Stimulated activated CD8-positive, alpha-beta memory T cell treated with anti-CD3 and anti-CD28 coated beads, Interleukin-15, amount 100 ng/mL, for 1 hour (primary cell): ENCODE measurements around the gene CARS1.

Experiments used
- DNase-seq: peaks from one replicate; pipeline ENCODE4 v3.0.0-alpha.2; 2020; ENCODE audit warnings: low read depth

The CARS1 gene

GRCh38 chr11:2991452-2992233 is 65.6 kb downstream of the CARS1 start:
- no peak for DNase-seq

GRCh38 chr11:2990617-2991451 is 66.4 kb downstream of the CARS1 start:
- DNase-seq: no peak

GRCh38 chr11:2989551-2989950 is 67.7 kb downstream of the CARS1 start:
- no peak for DNase-seq

DNA sequence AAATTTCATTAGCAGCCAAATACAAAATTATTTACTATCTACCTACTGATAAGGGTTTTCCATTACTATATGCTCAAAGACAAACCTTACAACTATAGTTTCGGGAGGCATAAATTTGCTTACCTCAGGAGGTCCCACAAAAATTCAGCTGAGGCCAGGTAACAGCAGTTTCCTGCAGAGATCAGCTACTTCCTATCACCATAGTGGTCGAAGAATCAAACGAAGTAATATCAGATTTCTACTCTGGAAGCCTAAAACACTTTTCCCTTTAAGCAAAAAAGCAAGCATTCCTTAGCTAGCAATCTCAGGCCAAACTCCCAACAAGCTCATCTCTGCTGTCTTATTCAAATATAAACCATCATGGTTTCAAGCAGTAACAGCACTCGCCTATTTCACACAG is 68.2 kb downstream of the CARS1 start:
- DNase-seq: no peak

GRCh38 chr11:2987881-2988861 is 69.1 kb downstream of the CARS1 start:
- DNase-seq: no peak

DNA sequence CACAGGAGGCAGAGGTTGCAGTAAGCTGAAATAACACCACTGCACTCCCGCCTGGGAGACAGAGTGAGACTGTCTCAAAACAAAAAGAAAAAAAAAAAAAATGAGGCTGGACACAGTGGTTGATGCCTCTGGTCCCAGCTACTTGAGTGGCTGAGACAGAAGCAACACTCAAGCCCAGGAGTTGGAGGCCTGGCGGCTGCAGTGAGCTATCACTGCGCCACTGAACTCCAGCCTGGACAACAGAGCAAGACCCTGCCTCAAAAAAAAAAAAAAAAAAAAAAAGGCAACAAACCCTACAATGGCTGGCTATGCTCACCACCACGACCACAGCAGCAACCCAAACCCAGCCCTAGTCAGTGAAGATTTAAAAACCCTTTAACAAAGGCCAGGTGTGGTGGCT is 73.3 kb downstream of the CARS1 start:
- no peak for DNase-seq

- DNase-seq: no peak
These were observed 75.0 kb downstream of the CARS1 start for GRCh38 chr11:2982214-2982613.

- no peak for DNase-seq
These were observed 76.1 kb downstream of the CARS1 start for GRCh38 chr11:2981130-2981529.

GRCh38 chr11:2980168-2980840 is 76.9 kb downstream of the CARS1 start:
- DNase-seq: no peak

DNA sequence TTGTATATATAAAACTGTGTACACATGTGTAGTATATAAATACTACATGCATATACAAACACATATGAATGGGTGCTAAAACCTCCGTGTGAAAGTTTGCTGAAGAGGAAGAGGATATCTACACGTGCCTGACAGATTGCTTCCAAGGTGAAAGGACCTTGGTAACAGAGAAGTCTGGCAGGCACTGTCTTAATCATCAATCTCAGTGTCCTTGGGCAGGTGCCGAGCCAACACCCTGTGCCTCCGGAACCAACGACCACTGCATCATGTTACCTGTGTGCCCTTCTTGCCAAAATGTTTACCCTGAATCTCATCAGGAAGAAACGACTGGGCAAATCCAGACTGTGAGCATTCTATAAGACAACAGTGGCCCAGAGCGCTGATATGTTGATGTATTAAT is 80.1 kb downstream of the CARS1 start:
- DNase-seq: no peak

GRCh38 chr11:2976294-2977063 is 80.7 kb downstream of the CARS1 start:
- DNase-seq: no peak

DNA sequence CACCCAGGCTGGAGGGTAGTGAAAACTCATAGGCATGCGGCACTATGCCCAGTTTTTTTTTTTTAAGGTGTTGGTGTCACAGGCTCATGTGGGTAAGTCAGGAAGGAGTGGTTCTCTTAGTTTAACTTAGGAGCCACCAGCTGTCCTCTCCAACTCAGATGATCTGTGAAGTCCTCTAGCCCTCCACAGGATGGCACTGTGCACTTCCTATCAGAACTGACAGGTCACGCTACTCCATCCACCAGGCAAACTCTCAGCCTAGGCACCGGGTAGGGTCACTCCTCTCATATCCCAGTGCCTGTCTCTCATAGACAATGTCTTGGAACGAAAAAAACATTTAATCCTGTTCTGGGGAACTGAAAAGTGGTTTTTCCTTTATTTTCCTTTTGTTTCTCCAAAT is 81.6 kb downstream of the CARS1 start:
- no peak for DNase-seq

- DNase-seq: no peak
These were observed 83.0 kb downstream of the CARS1 start for GRCh38 chr11:2974272-2974671.

- DNase-seq: no peak
These were observed 88.8 kb downstream of the CARS1 start for GRCh38 chr11:2968341-2968900.

DNA sequence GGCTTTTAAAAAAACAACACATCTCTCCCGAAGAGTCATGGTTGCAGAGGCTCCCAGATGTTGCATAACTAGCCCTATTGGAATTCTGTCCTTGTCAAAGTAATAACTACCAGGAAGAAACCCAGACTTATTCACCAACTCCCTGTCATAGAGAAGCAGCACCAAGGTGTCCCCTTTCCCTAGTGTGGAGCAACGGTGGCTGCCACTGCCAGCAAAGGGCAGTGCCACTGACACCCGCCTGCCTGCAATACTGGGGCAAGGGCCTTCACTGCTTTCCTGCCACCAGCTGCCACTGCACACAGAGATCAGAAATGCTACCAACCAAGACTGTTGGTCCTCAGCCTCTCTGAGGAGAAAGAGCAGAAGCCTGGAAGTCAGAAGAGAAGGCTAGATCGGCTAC is 92.4 kb downstream of the CARS1 start:
- no peak for DNase-seq

- no peak for DNase-seq
These were observed 93.5 kb downstream of the CARS1 start for GRCh38 chr11:2963761-2964160.

- no peak for DNase-seq
These were observed 94.0 kb downstream of the CARS1 start for GRCh38 chr11:2963112-2963754.

GRCh38 chr11:2961080-2961479 is 96.1 kb downstream of the CARS1 start:
- no peak for DNase-seq

DNA sequence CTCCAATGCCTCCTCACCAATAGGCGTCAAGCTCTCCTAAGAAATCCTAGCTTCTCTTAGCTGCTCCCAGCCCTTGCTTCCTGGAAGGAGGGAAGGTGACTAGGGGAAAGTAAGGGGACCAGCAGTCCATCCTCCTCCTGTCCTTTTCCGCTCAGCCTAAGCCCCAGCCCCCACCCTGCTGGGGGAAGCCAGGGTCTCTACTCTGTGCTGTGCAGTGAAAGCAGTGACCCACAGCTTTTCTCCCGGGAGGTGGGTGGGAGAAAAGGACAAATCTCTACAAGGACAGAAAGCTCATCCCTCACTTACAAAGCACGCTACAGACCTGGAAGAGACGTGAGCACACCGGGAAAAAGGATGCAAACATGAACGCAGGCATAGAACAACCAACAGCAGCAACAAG is 97.1 kb downstream of the CARS1 start:
- no peak for DNase-seq

GRCh38 chr11:2958251-2958650 is 99.0 kb downstream of the CARS1 start:
- no peak for DNase-seq
